HG03378 (cell line): ENCODE data around the gene IRAK1BP1.
"Not testable (repeated sequence)": the region's sequence is repeated elsewhere in the genome, so short reads cannot be mapped to it uniquely, and the experiment has no call there.

ENCODE experiments used
- ATAC-seq: cut with Tn5 transposase; IDR thresholded peaks from one replicate; pipeline ENCODE4 v1.9.1; 2021; ENCODE audit warnings: mild to moderate bottlenecking, moderate library complexity; ENCODE audit not compliant: unreplicated experiment

IRAK1BP1 gene

DNA sequence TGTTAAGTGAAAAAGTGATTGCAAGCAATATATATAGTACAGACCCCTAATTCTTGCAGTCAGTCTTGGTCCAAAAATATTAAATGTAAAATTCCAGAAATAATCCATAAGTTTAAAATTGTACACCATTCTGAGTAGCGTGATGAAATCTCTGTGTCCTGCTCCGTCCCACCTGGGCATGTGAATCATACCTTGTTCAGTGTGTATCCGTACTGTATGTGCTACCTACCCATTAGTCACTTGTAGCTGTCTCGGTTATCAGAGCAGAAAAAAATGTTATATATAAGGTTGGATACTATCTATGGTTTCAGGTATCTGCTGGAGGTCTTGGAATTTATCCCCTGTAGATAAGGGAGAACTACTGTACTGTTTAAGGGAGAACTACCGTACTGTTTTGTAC, 16.3 kb downstream of the IRAK1BP1 start:
- no peak for ATAC-seq

DNA sequence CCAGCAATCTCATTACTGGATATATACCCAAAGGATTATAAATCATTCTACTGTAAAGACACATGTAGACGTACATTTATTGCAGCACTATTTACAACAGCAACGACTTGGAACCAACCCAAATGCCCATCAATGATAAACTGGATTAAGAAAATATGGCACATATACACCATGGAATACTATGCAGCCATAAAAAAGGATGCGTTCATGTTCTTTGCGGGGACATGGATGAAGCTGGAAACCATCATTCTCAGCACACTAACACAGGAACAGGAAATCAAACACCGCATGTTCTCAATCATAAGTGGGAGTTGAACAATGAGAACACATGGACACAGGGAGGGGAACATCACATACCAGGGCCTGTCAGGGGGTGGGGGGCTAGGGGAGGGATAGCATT, 22.6 kb downstream of the IRAK1BP1 start:
- not testable (repeated sequence) for ATAC-seq

DNA sequence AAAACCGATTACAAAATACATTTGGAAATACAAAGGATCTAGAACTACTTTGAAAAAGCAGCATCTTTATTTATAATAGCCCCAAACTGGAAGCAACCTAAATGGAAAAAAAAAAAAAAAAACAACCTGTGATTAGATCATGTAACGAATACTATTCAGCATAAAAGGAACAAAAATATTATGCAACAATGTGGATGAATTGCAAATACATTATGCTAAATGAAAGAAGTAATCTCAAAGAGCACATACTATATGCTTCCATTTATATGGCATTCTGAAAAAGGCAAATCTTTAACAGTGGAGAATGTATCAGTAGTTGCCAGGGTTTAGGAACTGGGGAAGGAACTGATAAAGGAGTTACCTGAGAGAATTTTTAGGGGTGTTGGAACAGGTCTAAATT, 28.9 kb downstream of the IRAK1BP1 start:
- no peak for ATAC-seq

DNA sequence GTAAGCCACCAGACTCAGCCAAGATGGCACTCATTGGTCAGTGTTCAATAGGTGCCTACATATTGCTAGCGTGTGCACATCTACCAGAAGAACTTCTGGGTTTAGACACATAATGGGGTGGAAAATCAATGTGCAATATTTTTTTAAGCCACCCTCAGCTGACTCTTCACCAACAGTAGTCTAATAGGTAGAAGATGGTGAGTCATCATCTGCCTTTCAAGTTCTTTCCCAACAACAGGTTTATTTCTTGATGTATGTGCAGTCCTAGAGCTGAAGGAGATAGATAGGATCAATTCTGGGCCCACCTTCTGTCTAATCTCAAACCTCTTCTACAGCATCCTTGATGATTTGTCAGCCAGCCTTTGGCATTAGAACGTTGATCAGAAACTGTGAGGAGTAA, 41.3 kb downstream of the IRAK1BP1 start:
- ATAC-seq, result no peak

DNA sequence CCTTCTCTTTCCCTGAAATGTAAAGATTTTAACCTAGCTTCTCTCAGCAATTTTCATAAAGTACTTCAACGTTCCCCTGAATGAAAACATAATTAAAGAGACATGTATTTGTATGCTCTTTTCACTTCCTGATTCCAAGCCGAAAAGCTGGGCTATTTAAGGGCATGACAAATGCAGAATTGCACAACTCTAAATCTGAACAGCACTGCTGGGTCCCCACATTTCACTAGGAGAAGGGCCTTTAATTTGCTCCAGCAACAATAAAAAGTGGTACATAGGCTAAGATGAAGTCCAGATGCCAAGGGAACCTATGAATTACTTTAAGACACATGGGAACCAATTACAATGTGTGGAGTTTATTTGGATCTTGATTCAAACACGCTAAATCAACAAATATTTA, 42.0 kb downstream of the IRAK1BP1 start:
- ATAC-seq, result peak; percentile 37

DNA sequence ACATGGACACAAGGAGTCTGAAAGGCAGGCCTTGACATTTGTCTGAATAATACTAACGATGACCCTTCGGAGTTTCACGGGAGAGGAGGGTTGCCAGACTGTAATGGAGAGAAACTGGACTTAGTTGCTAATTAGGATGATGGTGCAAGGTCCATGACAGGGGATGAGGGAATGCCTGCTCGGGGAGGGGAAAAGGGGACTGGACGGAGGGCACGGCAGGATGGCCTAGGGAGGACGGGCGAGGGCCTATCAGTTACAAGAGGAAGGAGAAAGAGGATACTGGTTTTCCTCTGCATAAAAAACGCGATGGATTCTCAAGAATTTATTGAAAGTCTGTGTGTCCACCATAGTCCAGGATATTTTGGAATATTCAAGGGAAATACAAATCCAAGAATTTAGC, 42.7 kb downstream of the IRAK1BP1 start:
- ATAC-seq, result no peak

DNA sequence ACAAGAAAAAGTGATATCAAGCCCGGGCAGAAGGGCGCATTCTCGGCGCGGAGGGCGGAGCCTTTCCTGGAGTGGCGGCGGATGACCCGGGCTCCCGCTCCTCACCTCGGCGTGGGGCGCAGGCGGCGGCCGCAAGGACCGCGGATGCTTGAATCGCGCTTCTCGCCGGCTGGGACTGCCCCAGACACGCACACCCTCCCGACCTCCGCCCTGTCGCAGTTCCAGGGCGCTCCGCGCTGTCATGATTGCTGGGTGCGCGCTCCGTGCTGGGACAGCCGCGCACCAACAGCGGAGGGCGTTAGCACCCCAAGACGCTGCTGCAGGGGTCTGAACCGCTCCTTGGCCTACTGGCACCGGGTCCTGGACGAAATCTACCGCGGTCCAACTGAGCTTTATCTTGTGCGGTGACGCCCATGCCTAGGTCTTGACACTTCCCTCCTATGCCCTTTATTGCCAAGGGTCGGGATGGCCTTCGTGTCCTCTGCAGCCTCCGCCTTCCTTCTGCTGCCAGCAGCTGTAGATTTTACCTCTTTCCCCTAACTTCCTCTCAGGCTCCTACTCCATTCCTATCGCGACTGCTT, 43.3 kb downstream of the IRAK1BP1 start:
- no peak for ATAC-seq

DNA sequence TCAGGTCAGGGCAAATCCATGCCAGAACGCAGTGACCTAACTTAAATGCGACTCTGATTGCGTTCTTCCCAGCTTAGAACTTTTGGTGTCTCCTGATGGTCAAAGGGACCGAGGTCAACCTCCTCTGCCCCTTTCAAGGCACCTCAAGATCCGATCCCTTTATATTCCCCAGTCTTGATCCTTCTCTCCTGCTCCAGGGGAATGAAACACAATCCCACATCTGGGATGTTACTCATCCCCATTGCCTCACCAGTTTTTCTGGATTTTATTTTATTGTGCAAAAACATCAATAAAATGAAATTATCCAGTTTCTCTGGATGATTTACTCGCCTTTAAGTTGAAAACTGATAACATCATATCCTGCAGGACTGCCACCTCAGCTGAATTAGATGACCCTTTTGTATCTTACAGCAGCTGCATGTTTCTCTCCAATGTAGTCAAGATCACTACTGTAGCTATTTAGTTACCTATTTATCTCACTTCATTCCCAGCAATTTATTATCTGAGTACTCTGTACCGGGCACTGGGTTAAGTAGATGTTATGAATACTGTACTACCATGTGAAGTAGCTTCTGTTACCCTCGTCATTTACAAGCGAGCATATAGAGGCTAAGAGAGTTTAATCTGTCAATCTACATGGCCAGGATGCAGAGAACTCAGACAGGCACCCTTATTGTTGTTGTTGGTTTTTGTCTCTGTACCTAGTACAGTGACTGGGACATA, 44.0 kb downstream of the IRAK1BP1 start:
- no peak for ATAC-seq

DNA sequence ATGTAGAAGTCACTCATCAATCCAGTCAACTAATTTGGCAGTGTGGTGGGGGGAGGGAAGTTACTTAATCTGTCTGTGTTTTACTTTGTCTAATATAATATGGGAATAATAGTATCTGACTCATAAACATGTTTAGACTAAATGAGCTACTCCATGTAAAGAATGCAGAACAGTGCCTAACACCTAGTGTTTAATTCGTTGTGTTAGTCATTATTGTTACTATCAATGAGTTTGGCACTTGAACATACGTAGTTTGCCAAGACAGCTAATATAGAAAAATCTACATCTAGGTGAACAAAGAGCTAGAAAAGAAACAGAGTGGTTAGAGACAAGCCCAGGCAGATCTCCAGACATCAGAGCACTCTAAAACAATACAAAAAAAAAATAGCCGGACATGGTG, 49.1 kb downstream of the IRAK1BP1 start:
- ATAC-seq, result no peak

DNA sequence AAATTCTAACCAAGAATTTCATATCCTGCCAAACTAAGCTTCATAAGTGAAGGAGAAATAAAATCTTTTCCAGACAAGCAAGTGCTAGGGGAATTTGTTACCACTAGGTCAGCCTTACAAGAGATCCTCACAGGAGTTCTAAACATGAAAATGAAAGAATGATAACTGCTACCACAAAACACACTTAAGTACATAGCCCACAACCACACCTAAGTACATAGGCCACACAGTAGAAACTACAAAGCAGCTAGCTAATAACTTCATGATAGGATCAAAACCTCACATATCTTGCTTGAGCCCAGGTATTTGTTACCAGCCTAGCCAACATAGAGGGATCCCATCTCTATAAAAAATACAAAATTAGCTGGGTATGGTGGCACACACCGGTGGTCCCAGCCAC, 50.4 kb downstream of the IRAK1BP1 start:
- ATAC-seq, result no peak

DNA sequence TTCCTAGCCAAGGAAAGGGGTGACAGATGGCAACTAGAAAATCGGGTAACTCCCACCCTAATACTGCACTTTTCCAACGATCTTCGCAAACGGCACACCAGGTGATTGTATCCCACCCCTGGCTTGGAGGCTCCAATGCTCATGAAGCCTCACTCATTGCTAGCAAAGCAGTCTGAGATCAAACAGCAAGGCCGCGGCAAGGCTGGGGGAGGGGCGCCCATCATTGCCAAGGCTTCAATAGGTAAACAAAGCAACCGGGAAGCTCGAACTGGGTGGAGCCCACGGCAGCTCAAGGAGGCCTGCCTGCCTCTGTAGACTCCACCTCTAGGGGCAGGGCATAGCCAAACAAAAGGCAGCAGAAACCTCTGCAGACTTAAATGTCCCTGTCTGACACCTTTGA, 53.8 kb downstream of the IRAK1BP1 start:
- not testable (repeated sequence) for ATAC-seq

DNA sequence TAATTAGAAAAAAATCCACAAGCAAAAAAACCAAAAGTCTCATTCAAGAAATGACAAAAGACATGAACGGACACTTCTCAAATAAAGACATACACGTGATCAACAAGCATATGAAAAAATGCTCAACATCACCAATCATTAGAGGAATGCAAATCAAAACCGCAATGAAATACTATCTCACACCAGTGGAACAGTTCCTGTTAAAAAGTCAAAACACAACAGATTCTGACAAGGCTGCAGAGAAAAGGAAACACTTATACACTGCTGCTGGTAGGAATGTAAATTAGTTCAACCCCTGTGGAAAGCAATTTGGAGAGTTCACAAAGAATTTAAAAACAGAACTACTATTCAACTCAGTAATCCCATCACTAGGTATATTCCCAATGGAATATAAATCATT, 58.0 kb downstream of the IRAK1BP1 start:
- no peak for ATAC-seq

DNA sequence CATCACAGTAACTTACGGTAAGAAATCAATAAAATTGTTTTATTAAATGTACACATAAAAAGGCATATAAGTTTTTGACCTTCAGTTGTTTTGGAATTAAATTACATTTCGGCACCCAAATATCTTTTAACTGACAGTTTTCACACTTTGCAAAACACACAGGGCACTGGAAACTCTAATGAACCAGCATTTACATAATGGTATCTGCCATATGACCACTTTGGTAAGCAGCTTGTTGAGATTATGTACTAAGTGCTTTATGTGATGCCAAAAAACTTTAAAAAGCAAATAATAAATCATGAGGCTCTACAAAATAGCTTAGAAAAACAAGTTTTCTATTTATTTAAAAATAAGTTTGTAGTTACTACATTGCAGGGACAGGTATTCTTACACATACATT, 68.2 kb downstream of the IRAK1BP1 start:
- no peak for ATAC-seq

DNA sequence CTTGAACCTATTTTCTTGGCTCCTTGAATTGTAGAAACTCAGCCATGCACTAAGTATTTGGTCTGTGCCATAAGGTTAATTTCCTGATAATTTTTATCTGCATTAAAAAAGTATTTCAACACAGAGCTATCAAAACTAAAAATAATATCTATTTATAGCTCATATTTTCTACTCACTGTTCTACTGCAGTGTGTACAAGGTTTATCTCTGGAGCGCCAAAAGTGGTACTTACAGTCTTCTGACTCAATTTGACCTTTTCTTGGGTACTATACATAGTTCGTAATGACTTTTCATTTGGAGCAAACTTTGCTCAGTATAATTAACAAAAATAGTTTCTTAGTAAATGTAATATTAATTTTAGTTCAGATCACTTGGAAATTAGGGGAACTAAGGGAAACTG, 69.2 kb downstream of the IRAK1BP1 start:
- no peak for ATAC-seq

DNA sequence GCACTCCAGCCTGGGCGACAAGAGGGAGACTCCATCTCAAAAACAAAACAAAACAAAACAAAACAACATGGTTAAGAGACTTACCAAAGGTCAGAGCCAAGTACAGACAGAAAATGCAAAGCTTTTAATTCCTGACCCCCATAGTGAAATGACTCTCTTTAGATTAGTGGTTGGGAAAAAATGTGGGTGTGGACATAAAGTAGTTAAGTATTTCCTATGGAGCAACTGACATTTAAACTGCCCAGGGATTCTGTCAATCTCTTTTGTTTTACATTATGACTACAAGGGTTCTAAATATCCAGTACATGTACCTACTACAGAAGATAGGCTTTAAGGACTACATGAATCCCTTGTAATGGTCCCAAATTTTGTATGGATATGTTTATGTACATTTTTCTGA, 75.1 kb downstream of the IRAK1BP1 start:
- no peak for ATAC-seq

DNA sequence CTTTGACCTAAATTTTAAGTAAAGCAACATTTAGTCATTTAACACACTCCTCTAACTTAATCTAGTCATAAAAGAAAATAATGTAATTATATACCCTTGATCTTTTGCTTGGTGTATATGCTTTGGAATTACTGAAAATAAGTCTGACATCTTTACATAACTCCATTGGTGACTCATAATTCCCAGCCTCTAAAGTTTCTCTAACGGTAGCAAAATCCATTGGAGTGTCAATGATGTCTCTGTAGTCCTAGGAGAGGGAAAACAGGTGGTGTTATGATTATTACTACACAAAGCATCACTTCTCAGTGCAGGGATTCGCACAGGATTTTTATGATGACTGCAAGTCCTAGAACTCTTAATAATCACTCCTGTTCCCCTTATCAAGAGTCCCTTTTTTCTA, 80.2 kb downstream of the IRAK1BP1 start:
- ATAC-seq, result no peak

DNA sequence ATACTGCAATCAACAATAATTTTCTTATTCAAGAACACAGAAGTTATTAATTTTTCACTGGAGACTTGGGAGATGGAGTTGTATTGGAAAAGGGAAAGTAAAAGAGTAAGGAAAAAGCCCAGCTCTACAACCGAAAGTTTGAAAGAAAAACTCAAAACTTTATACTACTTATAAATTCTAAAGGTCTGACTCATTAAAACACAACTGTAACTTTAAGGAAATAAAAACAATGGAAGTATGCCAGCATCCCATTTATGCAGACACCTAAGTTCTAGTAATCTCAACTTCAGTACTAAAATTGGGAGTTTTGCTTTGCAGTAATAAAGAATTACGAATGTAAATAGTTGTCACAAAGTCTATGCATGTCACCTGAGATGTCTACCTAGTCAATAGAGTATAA, 80.6 kb downstream of the IRAK1BP1 start:
- no peak for ATAC-seq

DNA sequence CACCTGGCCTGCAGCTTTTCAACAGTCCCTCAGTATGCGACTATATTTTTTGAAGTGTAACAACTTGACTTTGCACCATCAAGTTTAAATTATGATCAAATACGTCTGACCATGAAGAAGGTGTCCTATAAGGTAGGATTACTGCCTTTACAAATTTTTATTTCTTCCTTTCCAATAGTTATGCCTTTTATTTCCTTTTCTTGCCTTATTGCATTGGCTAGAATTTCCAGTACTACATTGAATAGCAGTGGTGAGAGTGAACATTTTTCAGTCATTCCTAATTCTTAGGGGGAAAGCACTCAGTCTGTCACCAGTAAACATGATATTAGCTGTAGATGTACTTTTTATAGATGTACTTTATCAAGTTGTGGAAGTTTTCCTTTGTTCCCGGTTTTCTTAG, 81.4 kb downstream of the IRAK1BP1 start:
- no peak for ATAC-seq

DNA sequence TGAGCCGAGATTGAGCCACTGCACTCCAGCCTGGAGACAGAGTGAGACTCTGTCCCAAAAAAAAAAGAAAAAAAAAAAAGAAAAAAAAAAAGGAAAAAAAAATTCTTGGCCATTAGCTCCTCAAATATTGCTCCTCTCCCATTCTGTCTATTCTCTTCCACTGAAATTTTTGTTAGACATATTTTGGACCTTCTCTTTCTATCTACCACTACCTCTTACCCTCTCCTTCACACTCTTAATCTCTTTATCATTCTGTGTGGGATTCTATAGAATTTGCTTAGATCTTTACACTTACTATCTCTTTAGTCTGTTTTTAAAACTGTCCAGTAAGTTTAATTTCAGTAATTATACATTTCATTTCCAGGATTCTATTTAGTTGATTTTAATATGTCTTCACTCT, 85.0 kb downstream of the IRAK1BP1 start:
- no peak for ATAC-seq
